ENCODE data around the gene TOP3B.

TOP3B gene

DNA sequence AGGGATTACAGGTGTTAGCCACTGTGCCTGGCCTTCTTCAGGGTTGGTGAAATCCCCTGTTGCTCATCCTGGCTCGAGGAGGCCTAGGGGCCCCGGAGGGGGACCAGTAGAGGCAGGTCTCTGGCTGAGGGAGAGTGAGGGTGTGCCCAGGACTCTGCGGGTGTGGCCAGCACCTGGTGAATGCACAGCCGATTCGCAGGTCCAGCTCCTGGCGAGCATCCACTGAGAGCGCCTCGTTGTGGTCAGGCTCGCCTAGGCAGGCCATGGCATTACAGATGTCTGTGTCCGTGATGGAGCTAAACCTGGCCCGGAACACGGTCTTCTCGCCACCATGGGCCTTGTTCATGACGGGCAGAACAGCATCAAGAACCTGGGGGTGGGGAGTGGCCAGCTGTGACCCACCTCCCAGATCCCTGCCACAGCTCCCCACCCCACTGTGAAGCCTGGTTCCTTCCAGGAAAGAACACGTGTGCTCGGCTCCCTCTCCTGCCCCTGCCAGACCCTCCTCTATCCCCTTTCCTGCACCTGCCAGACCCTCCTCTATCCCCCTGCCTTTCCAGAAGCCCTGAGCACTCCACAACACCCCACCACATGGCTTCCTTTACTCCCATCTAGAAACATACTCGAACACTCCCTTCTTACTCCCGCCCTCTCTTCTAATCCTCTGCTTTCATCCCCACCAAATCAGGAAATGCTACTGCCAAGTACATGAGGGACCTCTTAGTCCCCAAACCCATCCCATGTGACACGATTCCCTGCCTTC is 12.4 kb downstream of the TOP3B start:
- Histone ChIP-seq H3K9ac (ENCODE audit: low read depth in 1 of 2, low read length in 2 of 2) (no peak overlapping the region), H3K36me3 (ENCODE audit: control insufficient read depth in 2 of 2, insufficient read depth in 2 of 2, low read length in 2 of 2) (peaks cover 66 to 77% of the 10 kb centered on the region in 2 donors), H3K4me1 (ENCODE audit: control insufficient read depth in 2 of 2, insufficient read depth in 2 of 2, low read length in 2 of 2) (no peaks in the 10 kb centered on the region), H3K27me3 (ENCODE audit: control insufficient read depth in 2 of 2, insufficient read depth in 2 of 2, low read length in 2 of 2) (no peaks in the 10 kb centered on the region), H3K4me3 (ENCODE audit: low read length in 2 of 2) (no peak overlapping the region), H3K27ac (ENCODE audit: low read depth in 2 of 2, low read length in 2 of 2) (no peak overlapping the region), H3K9me3 (ENCODE audit: control insufficient read depth in 2 of 2, low read length in 2 of 2) (no peaks in the 10 kb centered on the region)

DNA sequence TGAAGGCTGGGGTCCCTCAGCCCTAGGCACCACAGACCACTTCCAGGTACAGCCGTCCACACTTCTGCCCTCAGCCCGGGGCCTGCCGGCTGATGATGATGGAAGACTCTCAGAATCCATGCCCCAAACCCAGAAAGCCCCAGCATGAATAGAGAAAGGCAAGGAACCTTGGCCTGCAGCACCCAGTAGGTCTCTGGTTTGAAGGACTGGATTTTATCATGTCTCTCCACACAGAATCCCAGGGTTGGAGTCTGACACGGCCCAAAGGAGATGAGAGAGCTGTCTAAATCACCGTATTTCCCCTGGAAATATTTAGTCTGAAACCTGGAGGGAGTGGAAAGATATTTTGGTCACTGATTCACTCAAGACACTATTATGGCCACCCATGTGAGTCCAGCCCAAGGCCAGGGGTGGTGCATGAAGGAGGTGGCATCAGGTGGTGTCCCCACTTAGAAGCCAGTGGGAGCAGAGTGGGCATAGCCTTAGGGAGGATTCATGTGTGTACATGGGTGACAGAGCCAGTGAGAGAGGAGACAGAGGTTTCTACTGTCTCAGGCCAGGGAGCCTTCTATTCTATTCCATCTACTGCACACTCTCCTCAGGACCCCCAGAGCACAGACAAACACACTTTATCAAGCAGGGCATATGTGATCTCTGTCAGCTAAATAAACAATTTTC is 14.0 kb downstream of the TOP3B start:
- no peaks in the 10 kb centered on the region for H3K4me1 ChIP-seq (ENCODE audit: control insufficient read depth in 2 of 2, insufficient read depth in 2 of 2, low read length in 2 of 2)
- peaks cover 68 to 81% of the 10 kb centered on the region in 2 donors for H3K36me3 ChIP-seq (ENCODE audit: control insufficient read depth in 2 of 2, insufficient read depth in 2 of 2, low read length in 2 of 2)
- no peaks in the 10 kb centered on the region for H3K9me3 ChIP-seq (ENCODE audit: control insufficient read depth in 2 of 2, low read length in 2 of 2)
- no peak overlapping the region for H3K4me3 ChIP-seq (ENCODE audit: low read length in 2 of 2)
- H3K27me3 ChIP-seq (ENCODE audit: control insufficient read depth in 2 of 2, insufficient read depth in 2 of 2, low read length in 2 of 2): no peaks in the 10 kb centered on the region
- no peak overlapping the region for H3K9ac ChIP-seq (ENCODE audit: low read depth in 1 of 2, low read length in 2 of 2)
- no peak overlapping the region for H3K27ac ChIP-seq (ENCODE audit: low read depth in 2 of 2, low read length in 2 of 2)

DNA sequence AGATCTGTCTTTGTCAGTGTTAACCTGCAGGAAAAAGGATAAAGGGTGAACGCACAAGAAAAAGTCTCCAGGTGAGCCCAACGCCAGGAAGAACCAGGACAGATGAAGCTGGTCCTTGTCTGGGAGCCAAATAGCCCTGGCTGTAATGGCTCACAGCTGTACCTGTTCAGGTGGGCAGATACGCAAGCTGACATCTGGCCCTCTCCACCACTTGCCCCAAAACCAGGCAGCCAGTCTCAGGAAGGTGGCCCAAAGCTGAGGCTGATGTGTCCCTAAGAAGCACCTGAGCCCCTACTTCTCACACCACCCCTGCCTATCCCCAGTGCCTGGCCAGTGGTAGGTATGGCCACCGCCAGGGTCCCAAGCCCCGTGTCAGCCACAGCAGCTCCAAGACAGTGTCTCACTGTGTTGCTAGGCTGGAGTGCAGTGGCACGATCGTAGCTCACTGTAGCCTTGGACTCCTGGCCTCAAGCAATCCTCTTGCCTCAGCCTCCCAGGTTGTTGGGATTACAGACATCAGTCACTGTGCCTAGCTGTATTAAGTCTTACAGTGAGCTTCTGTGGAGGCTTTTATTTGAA is 14.8 kb downstream of the TOP3B start:
- no peak overlapping the region for H3K4me3 ChIP-seq (ENCODE audit: low read length in 2 of 2)
- no peak overlapping the region for H3K9ac ChIP-seq (ENCODE audit: low read depth in 1 of 2, low read length in 2 of 2)
- no peaks in the 10 kb centered on the region for H3K9me3 ChIP-seq (ENCODE audit: control insufficient read depth in 2 of 2, low read length in 2 of 2)
- no peaks in the 10 kb centered on the region for H3K4me1 ChIP-seq (ENCODE audit: control insufficient read depth in 2 of 2, insufficient read depth in 2 of 2, low read length in 2 of 2)
- H3K36me3 ChIP-seq (ENCODE audit: control insufficient read depth in 2 of 2, insufficient read depth in 2 of 2, low read length in 2 of 2): peaks cover 65 to 78% of the 10 kb centered on the region in 2 donors
- no peak overlapping the region for H3K27ac ChIP-seq (ENCODE audit: low read depth in 2 of 2, low read length in 2 of 2)
- no peaks in the 10 kb centered on the region for H3K27me3 ChIP-seq (ENCODE audit: control insufficient read depth in 2 of 2, insufficient read depth in 2 of 2, low read length in 2 of 2)

DNA sequence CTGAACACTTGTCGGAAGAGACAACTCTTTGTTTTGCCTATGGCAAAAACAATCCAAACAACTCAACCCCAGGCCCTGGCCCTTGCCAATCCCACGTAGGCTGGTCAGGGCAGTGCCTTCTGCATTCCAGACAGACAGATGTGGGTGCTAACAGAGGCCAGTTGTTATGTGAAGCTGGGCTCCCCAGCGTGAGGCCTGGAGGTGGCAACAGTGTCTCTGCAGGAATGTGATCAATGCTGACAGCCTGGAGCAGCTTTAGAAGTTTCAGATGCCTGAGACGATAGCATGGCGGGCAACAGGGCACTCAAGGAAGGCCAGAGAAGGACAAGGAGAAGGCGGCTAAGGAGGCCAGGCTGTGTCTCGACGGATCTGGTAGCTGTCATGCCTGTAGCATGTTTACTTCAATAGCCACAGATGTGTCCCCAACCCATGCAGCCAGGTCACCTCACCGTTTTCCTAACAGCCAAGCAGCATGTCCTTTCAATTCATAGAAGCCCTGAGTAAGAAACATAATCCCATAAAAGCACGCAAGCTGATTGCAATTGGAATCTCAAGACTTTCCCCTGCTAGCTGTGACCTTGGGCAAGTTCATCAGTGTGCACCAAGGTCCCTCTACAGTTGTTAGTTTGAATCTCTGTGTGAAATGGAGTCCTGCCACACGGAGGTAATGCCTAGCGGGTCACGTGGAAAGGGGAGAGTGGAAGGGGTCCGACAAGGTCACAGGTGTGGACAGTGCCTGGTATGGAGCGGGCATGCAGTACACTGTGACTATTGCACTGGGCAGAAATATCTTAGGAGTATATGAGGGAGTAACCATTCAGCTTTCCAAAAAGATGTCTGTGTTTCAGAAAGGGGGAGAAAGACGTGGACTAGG is 15.7 kb downstream of the TOP3B start:
- Histone ChIP-seq H3K9ac (ENCODE audit: low read depth in 1 of 2, low read length in 2 of 2) (no peak overlapping the region), H3K36me3 (ENCODE audit: control insufficient read depth in 2 of 2, insufficient read depth in 2 of 2, low read length in 2 of 2) (peaks cover 66 to 76% of the 10 kb centered on the region in 2 donors)

DNA sequence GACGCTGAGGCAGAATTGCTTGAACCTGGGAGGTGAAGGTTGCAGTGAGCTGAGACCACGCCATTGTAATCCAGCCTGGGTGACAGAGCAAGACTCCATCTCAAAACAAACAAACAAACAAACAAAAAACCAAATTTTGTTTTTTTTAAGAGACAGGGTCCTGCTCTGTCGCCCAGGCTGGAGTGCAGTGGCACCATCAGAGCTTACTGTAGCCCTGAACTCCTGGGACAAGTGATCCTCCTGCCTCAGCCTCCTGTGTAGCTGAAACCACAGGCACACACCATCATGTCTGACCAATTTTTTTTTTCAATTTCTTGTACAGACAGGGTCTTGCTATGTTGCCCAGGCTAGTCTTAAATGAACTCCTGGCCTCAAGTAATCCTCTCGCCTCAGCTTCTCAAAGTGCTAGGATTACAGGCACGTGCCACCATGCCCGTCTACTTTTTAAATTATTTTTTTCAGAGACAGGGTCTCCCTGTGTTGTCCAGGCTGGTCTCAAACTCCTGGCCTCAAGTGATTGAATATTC is 16.8 kb downstream of the TOP3B start:
- Histone ChIP-seq H3K4me1 (ENCODE audit: control insufficient read depth in 2 of 2, insufficient read depth in 2 of 2, low read length in 2 of 2) (no peaks in the 10 kb centered on the region), H3K9me3 (ENCODE audit: control insufficient read depth in 2 of 2, low read length in 2 of 2) (no peaks in the 10 kb centered on the region), H3K36me3 (ENCODE audit: control insufficient read depth in 2 of 2, insufficient read depth in 2 of 2, low read length in 2 of 2) (peaks cover 57 to 73% of the 10 kb centered on the region in 2 donors), H3K9ac (ENCODE audit: low read depth in 1 of 2, low read length in 2 of 2) (no peak overlapping the region), H3K27ac (ENCODE audit: low read depth in 2 of 2, low read length in 2 of 2) (no peak overlapping the region), H3K27me3 (ENCODE audit: control insufficient read depth in 2 of 2, insufficient read depth in 2 of 2, low read length in 2 of 2) (no peaks in the 10 kb centered on the region), H3K4me3 (ENCODE audit: low read length in 2 of 2) (no peak overlapping the region)

More for the DNA sequence above, 15.7 kb downstream of the TOP3B start:
- Histone ChIP-seq H3K4me1 (ENCODE audit: control insufficient read depth in 2 of 2, insufficient read depth in 2 of 2, low read length in 2 of 2) (no peaks in the 10 kb centered on the region), H3K9me3 (ENCODE audit: control insufficient read depth in 2 of 2, low read length in 2 of 2) (no peaks in the 10 kb centered on the region), H3K4me3 (ENCODE audit: low read length in 2 of 2) (no peak overlapping the region), H3K27ac (ENCODE audit: low read depth in 2 of 2, low read length in 2 of 2) (no peak overlapping the region), H3K27me3 (ENCODE audit: control insufficient read depth in 2 of 2, insufficient read depth in 2 of 2, low read length in 2 of 2) (no peaks in the 10 kb centered on the region)

DNA sequence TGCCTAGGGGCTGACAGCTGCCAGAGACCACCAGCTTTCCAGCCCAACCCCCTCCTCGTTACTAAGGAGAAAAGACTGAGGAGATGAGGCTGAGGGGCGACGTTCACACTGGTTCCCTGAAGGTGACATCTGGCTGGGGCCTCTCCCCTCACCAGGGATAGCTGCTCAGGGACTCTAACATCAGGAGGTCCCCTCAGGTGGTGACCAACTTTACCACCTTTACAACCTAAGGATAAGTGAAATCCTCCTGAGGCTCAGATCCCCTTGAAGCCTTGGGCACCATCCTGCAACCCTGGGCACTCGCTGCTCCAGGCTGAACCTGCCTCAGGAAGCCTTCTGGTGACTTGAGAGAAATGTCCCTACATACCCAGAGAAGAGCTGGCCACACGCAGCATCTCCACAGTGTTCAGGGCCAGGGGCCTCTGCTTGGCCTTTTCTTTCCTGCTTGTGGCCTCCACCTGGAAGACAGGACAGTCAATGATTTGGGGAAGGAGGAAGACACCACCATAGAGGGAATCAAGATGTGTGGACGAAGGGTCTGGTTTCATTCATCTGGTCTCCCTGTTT is 17.6 kb downstream of the TOP3B start:
- H3K36me3 ChIP-seq (ENCODE audit: control insufficient read depth in 2 of 2, insufficient read depth in 2 of 2, low read length in 2 of 2): peaks cover 51 to 76% of the 10 kb centered on the region in 2 donors

DNA sequence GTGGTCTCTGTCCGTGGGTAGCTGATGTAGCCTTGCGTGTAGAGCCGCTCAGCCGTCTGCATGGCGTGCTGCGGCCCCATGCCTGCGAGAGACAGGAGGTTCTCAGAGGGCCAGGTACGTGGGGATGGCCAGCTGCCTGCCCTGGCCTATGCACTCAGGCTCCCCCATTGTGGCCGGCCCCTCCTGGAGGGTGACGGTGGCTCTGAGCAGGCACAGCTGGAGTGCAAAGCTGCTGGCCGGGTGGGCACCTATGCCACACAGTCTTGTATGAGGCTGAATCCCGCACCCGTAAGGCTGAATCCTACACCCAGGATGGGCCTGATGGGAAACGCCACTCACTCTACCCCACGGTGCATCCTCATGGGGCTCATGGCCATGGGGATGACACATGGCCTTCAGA is 18.4 kb downstream of the TOP3B start:
- no peak overlapping the region for H3K9ac ChIP-seq (ENCODE audit: low read depth in 1 of 2, low read length in 2 of 2)
- H3K27ac ChIP-seq (ENCODE audit: low read depth in 2 of 2, low read length in 2 of 2): no peak overlapping the region
- peaks cover 0 to 1% of the 10 kb centered on the region in 2 donors for H3K4me1 ChIP-seq (ENCODE audit: control insufficient read depth in 2 of 2, insufficient read depth in 2 of 2, low read length in 2 of 2)
- no peak overlapping the region for H3K4me3 ChIP-seq (ENCODE audit: low read length in 2 of 2)
- H3K36me3 ChIP-seq (ENCODE audit: control insufficient read depth in 2 of 2, insufficient read depth in 2 of 2, low read length in 2 of 2): peaks cover 49 to 73% of the 10 kb centered on the region in 2 donors
- H3K9me3 ChIP-seq (ENCODE audit: control insufficient read depth in 2 of 2, low read length in 2 of 2): no peaks in the 10 kb centered on the region
- no peaks in the 10 kb centered on the region for H3K27me3 ChIP-seq (ENCODE audit: control insufficient read depth in 2 of 2, insufficient read depth in 2 of 2, low read length in 2 of 2)

More for the DNA sequence above, 17.6 kb downstream of the TOP3B start:
- Histone ChIP-seq H3K27me3 (ENCODE audit: control insufficient read depth in 2 of 2, insufficient read depth in 2 of 2, low read length in 2 of 2) (no peaks in the 10 kb centered on the region), H3K9me3 (ENCODE audit: control insufficient read depth in 2 of 2, low read length in 2 of 2) (no peaks in the 10 kb centered on the region), H3K9ac (ENCODE audit: low read depth in 1 of 2, low read length in 2 of 2) (no peak overlapping the region), H3K4me3 (ENCODE audit: low read length in 2 of 2) (no peak overlapping the region), H3K4me1 (ENCODE audit: control insufficient read depth in 2 of 2, insufficient read depth in 2 of 2, low read length in 2 of 2) (no peaks in the 10 kb centered on the region), H3K27ac (ENCODE audit: low read depth in 2 of 2, low read length in 2 of 2) (no peak overlapping the region)

DNA sequence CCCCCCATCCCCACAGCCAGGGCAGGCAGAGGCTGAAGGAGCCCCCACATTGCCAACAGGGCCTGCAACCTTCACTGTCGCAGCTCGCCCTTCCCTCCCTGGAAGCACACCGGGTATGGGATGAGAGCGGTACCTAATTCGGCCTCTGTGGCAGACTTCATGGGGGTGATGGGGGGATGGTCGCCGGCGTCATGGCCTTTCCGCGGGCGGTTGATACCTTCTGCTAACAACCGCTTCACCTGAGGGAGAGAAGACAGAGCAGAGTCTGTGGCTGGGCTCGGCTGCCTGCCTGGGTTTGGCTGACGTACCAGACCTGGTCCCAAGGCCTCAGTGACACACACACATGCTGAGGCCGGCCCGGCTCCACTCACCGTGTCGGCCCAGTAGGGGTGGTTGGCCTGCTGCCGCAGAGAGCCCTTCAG is 18.8 kb downstream of the TOP3B start:
- Histone ChIP-seq H3K9ac (ENCODE audit: low read depth in 1 of 2, low read length in 2 of 2) (no peak overlapping the region), H3K27ac (ENCODE audit: low read depth in 2 of 2, low read length in 2 of 2) (no peak overlapping the region), H3K36me3 (ENCODE audit: control insufficient read depth in 2 of 2, insufficient read depth in 2 of 2, low read length in 2 of 2) (peaks cover 53 to 71% of the 10 kb centered on the region in 2 donors), H3K27me3 (ENCODE audit: control insufficient read depth in 2 of 2, insufficient read depth in 2 of 2, low read length in 2 of 2) (no peaks in the 10 kb centered on the region), H3K4me3 (ENCODE audit: low read length in 2 of 2) (no peak overlapping the region), H3K4me1 (ENCODE audit: control insufficient read depth in 2 of 2, insufficient read depth in 2 of 2, low read length in 2 of 2) (peaks cover 0 to 3% of the 10 kb centered on the region in 2 donors), H3K9me3 (ENCODE audit: control insufficient read depth in 2 of 2, low read length in 2 of 2) (no peaks in the 10 kb centered on the region)

DNA sequence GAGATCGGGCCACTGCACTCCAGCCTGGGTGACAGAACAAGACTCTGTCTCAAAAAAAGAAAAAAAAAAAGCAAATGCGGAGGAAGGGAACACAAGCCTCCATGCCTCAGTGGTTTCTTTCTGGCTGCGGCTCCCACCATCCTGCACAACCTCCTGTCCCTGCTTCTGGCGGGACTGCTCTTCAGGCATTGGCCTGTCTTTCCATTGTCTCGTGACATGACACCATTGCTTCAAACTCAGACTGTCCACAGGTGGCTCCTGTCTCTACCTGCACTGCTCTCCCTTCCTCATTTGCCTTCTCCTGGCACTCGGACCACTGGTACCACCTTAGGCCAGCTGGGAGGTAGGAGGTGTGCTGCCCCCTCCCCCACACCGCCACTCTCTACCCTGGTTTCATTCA is 19.3 kb downstream of the TOP3B start:
- H3K27me3 ChIP-seq (ENCODE audit: control insufficient read depth in 2 of 2, insufficient read depth in 2 of 2, low read length in 2 of 2): no peaks in the 10 kb centered on the region
- no peak overlapping the region for H3K9ac ChIP-seq (ENCODE audit: low read depth in 1 of 2, low read length in 2 of 2)
- H3K36me3 ChIP-seq (ENCODE audit: control insufficient read depth in 2 of 2, insufficient read depth in 2 of 2, low read length in 2 of 2): peaks cover 55 to 71% of the 10 kb centered on the region in 2 donors
- no peaks in the 10 kb centered on the region for H3K9me3 ChIP-seq (ENCODE audit: control insufficient read depth in 2 of 2, low read length in 2 of 2)
- H3K4me1 ChIP-seq (ENCODE audit: control insufficient read depth in 2 of 2, insufficient read depth in 2 of 2, low read length in 2 of 2): peaks cover 0 to 3% of the 10 kb centered on the region in 2 donors
- no peak overlapping the region for H3K4me3 ChIP-seq (ENCODE audit: low read length in 2 of 2)
- H3K27ac ChIP-seq (ENCODE audit: low read depth in 2 of 2, low read length in 2 of 2): no peak overlapping the region
